Gastrocnemius medialis (tissue), 4 donors: ENCODE measurements around the gene PDZD7. TPM values are rescaled to one million over a fixed set of nuclear protein-coding genes. Genes with fewer than 3 reads are reported as not detected.
A peak's percentile ranks its signal among the peaks of the same experiment; 100 is the strongest.

Experiments
- ATAC-seq, 2 donors: fragments of 150-250 bp; one replicate each; pipeline ENCODE4 v1.9.1; 2016
- DNase-seq, 2 donors: peaks; one replicate each; pipeline ENCODE4 v3.0.0-alpha.2; 2019
- H3K27ac ChIP-seq, 4 donors: fragments of 200-600 bp; sonication (generic); 1 replicate in 1 of 4; 2 replicates in 3 of 4; pipeline ENCODE4 v1.5.1; 2016 to 2018; ENCODE audit warnings: mild to moderate bottlenecking in 2 of 4, moderate library complexity in 1 of 4
- H3K27me3 ChIP-seq, 3 donors: fragments of 200-600 bp; sonication (generic) in 2 of 3; 1 replicate in 1 of 3; 2 replicates in 2 of 3; pipeline versions ENCODE4 v1.5.1 to v1.6.0; 2016 to 2019; ENCODE audit warnings: mild to moderate bottlenecking in 1 of 3, moderate library complexity in 1 of 3
- H3K36me3 ChIP-seq, 2 donors: fragments of 200-600 bp; sonication (generic) in 1 of 2; one replicate each; pipeline ENCODE4 v1.5.1; 2017 to 2018
- H3K4me1 ChIP-seq, 2 donors: fragments of 200-600 bp; sonication (generic) in 1 of 2; one replicate each; pipeline ENCODE4 v1.5.1; 2016 to 2017; ENCODE audit warnings: mild to moderate bottlenecking in 2 of 2
- H3K4me3 ChIP-seq, 4 donors: fragments of 200-600 bp; sonication (generic) in 3 of 4; 1 replicate in 1 of 4; 2 replicates in 3 of 4; pipeline ENCODE4 v1.5.1; 2016 to 2019; ENCODE audit warnings: mild to moderate bottlenecking in 2 of 4
- H3K9me3 ChIP-seq, 3 donors: fragments of 200-600 bp; sonication (generic) in 2 of 3; 1 replicate in 1 of 3; 2 replicates in 2 of 3; pipeline ENCODE4 v1.5.1; 2016 to 2019
- POLR2A ChIP-seq, 2 donors: fragments of 450-650 bp; IDR thresholded peaks; one replicate each; pipeline ENCODE4 v1.6.1; 2017; ENCODE audit warnings: antibody characterized with exemption in 2 of 2, mild to moderate bottlenecking in 2 of 2, moderate library complexity in 2 of 2
- in situ Hi-C, 4 donors: fragments of 200-750 bp; cut with MboI; loops; one replicate each; pipeline versions ENCODE4 v1.15.0 to v1.8.0; 2017; ENCODE audit warnings: low sequenced_read_pairs in 4 of 4
- intact Hi-C: fragments of 100-400 bp; cut with DNase I; formaldehyde crosslinking; loops from one replicate; pipeline ENCODE4 v1.15.1; 2023; ENCODE audit warnings: low total_unique reads
- total RNA-seq, 4 donors: library from RNA; depleted of rRNA; stranded (reverse); fragments of >200 nt; gene quantifications; one replicate each; pipeline versions ENCODE4 v1.1.0 to v1.2.3, GENCODE V29; 2016
- TF ChIP-seq, protein P1 (sequence below), 5 experiments: fragments of 450-650 bp in 3 of 5; fragments of 200-600 bp in 2 of 5; sonication (generic) in 2 of 5; IDR thresholded peaks in 4 of 5; conservative IDR thresholded peaks in 1 of 5; 1 replicate in 4 of 5; 2 replicates in 1 of 5; pipeline ENCODE4 v1.5.1; 2016 to 2019; ENCODE audit warnings: antibody characterized with exemption in 5 of 5, mild to moderate bottlenecking in 3 of 5, moderate library complexity in 3 of 5

The PDZD7 gene
- under 1 TPM in 1 of 4 donors, not detected in 3; 0.11 TPM for total RNA-seq

DNA sequence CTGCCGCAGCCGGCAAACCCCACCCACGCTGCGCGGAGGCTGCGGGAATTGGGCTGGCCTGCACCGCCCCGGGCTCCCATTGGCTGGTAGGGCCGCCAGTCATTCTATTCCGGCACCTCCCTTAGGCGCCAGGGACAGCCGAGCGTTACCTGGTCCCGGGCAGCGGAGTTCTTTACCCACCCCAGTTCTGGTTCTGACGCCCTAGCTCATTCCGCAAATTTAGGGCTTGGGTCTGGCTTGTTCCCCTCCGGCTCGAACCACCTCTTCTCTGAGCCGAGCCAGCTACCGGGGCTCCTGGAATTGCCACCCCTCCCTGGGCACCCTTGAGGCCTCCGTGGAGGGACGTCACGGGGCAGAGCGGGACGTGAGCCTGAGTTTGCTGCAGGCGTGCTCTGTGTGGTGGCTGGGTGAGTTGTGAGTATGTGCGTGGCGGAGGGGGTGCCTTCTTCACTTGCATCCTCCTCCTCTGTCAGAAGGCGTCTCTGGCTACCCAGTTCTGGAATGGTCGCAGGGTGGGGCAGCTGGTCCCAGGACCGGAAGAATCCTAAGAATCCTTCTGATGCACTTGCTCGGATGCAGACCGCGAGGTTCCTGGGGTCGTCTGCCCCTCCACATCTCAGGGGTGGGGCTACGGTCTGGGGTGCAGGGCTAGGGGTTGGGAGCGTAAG lies at the start of gene PDZD7, which contains the start of gene SFXN3:
Gene PDZD7, minus strand, starts transcription at position 2 of the 668 bp plus-strand sequence. CDS start 910 bp downstream, outside the sequence.
Gene SFXN3, plus strand, starts transcription at position 107 of the 668 bp plus-strand sequence. CDS start 3,461 bp downstream, outside the sequence.
- intact Hi-C loops (loop anchor here (5.0 kb wide), 1 partner anchor 36 kb away; no protein-coding TSS in a partner anchor), in situ Hi-C loops (no loop called here)
- H3K27ac ChIP-seq: peak within 1 kb of the TSS; percentile 84 to 91 (median 88)

DNA sequence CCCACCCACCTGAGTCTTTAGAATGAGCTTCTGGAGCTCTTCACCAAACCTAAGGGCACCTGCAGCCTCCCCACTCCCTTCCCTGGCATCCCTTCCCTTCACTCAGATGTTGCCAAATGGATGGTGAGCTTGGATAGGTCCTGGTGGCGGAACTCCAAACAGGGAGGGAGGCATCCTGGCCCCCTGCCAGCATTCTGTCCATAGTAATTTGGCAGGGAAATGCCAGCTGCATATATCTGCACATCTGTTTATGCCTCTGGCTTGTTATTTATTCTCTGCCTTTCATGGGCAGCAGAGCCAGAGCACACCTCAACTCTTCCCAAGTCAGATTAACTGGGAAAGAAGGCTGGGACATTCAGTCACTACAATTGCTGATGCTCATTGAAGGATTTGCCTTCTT lies 48.9 kb upstream of the PDZD7 start:
- no peaks in the 10 kb centered on the region for H3K4me1 ChIP-seq
- peaks cover 10 to 23% (median 20%) of the 10 kb centered on the region in 3 donors for H3K27me3 ChIP-seq
- no peak overlapping the region for H3K27ac ChIP-seq
- DNase-seq: no peak
- intact Hi-C loops (no loop called here), in situ Hi-C loops (no loop called here)
- no peaks in the 10 kb centered on the region for H3K36me3 ChIP-seq
- TF ChIP-seq POLR2A (IDR thresholded peaks at IDR 0.05): no peak
- TF ChIP-seq, protein P1, sequence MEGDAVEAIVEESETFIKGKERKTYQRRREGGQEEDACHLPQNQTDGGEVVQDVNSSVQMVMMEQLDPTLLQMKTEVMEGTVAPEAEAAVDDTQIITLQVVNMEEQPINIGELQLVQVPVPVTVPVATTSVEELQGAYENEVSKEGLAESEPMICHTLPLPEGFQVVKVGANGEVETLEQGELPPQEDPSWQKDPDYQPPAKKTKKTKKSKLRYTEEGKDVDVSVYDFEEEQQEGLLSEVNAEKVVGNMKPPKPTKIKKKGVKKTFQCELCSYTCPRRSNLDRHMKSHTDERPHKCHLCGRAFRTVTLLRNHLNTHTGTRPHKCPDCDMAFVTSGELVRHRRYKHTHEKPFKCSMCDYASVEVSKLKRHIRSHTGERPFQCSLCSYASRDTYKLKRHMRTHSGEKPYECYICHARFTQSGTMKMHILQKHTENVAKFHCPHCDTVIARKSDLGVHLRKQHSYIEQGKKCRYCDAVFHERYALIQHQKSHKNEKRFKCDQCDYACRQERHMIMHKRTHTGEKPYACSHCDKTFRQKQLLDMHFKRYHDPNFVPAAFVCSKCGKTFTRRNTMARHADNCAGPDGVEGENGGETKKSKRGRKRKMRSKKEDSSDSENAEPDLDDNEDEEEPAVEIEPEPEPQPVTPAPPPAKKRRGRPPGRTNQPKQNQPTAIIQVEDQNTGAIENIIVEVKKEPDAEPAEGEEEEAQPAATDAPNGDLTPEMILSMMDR (IDR thresholded peaks at IDR 0.05 in 4 of 5, conservative IDR thresholded peaks at IDR 0.05 in 1 of 5): no peak
- H3K4me3 ChIP-seq: no peak overlapping the region
- ATAC-seq: no peak
- no peaks in the 10 kb centered on the region for H3K9me3 ChIP-seq

More for the DNA sequence above, at the start of gene PDZD7, which contains the start of gene SFXN3:
- no peaks in the 10 kb centered on the region for H3K9me3 ChIP-seq
- peak; percentile 86 to 91 for ATAC-seq
- H3K27me3 ChIP-seq: no peaks in the 10 kb centered on the region
- TF ChIP-seq, protein P1 (IDR thresholded peaks at IDR 0.05 in 4 of 5, conservative IDR thresholded peaks at IDR 0.05 in 1 of 5): no peak
- TF ChIP-seq POLR2A (IDR thresholded peaks at IDR 0.05): peak; percentile 48 to 66
- peaks cover 7 to 16% of the 10 kb centered on the region in 2 donors for H3K4me1 ChIP-seq
- DNase-seq: peak; percentile 93 to 94
- peaks cover 0 to 4% of the 10 kb centered on the region in 2 donors for H3K36me3 ChIP-seq
- peak within 1 kb of the TSS; percentile 52 to 92 (median 81) for H3K4me3 ChIP-seq

DNA sequence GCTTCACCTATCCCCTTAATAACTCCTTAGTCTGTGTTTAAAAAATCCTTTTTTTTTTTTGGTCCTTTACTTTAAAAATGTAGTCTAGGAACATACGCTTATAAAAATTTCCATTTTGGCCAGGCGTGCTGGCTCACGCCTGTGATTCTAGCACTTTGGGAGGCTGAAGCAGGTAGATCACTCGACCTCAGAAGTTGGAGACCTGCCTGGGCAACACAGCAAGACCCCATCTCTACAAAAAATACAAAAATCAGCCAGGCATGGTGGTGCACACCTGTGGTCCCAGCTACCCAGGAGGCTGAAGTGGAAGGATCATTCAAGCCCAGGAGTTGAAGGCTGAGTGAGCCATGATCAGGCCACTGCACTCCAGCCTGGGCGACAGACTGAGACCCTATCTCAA lies 45.7 kb upstream of the PDZD7 start:
- H3K4me3 ChIP-seq: no peak overlapping the region
- H3K9me3 ChIP-seq: no peaks in the 10 kb centered on the region
- DNase-seq (no peak), ATAC-seq (no peak)
- H3K27ac ChIP-seq: no peak overlapping the region
- intact Hi-C loops: no loop called here
- TF ChIP-seq, protein P1 (IDR thresholded peaks at IDR 0.05 in 4 of 5, conservative IDR thresholded peaks at IDR 0.05 in 1 of 5): no peak
- TF ChIP-seq POLR2A (IDR thresholded peaks at IDR 0.05): no peak
- no peaks in the 10 kb centered on the region for H3K4me1 ChIP-seq
- no peaks in the 10 kb centered on the region for H3K36me3 ChIP-seq
- in situ Hi-C loops: no loop called here
- H3K27me3 ChIP-seq: peaks cover 19 to 40% (median 32%) of the 10 kb centered on the region in 3 donors

DNA sequence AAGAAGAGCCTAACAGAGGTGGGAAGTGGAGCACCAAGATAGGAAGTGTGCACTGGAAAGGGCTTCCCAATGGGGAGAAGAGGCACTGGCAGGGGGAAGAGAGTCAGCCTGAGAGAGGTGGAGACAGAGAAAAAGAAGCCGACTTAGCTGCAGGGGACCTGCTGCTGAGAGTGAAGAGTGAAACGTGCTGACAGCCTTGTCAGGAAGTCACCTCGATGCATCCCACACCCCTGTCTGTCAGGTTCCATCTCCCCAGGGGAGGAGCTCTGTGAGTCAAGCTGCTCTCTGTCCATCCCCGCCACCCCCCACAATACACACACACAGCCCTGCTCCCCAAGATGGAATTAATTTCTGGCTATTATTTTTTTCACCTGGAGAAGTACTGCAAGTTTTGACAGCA lies 44.8 kb upstream of the PDZD7 start:
- in situ Hi-C loops: no loop called here
- Histone ChIP-seq H3K4me1 (no peaks in the 10 kb centered on the region), H3K9me3 (no peaks in the 10 kb centered on the region), H3K4me3 (no peak overlapping the region), H3K27ac (no peak overlapping the region), H3K36me3 (no peaks in the 10 kb centered on the region), H3K27me3 (peaks cover 19 to 40% (median 29%) of the 10 kb centered on the region in 3 donors)
- intact Hi-C loops: no loop called here
- no peak for DNase-seq
- TF ChIP-seq POLR2A (IDR thresholded peaks at IDR 0.05): no peak
- TF ChIP-seq, protein P1 (IDR thresholded peaks at IDR 0.05 in 4 of 5, conservative IDR thresholded peaks at IDR 0.05 in 1 of 5): no peak
- no peak for ATAC-seq
